NCI-H2107 treated with DMSO at 0.1 percent for 48 hours (cell line): Measurements from ENCODE around the gene SPACA6.
"Not testable (repeated sequence)": the region's sequence is repeated elsewhere in the genome, so short reads cannot be mapped to it uniquely, and the experiment has no call there.

Experiments used
- DNase-seq: peaks from one replicate; lab custom pipeline; 2025; ENCODE audit not compliant: unreplicated experiment; lab: John Stamatoyannopoulos, UW

Gene SPACA6

GRCh38 chr19:51733742-51734522 is 40.8 kb downstream of the SPACA6 start:
- no peak for DNase-seq

GRCh38 chr19:51735759-51736449 is 42.8 kb downstream of the SPACA6 start:
- no peak for DNase-seq

- DNase-seq, result no peak
These were observed 44.3 kb downstream of the SPACA6 start for GRCh38 chr19:51737389-51737788.

GRCh38 chr19:51737924-51738323 is 44.8 kb downstream of the SPACA6 start:
- DNase-seq, result no peak

GRCh38 chr19:51738523-51738922 is 45.4 kb downstream of the SPACA6 start:
- DNase-seq, result not testable (repeated sequence)

- no peak for DNase-seq
These were observed 46.5 kb downstream of the SPACA6 start for GRCh38 chr19:51739466-51740213.

GRCh38 chr19:51740356-51740755 is 47.2 kb downstream of the SPACA6 start:
- no peak for DNase-seq

GRCh38 chr19:51742789-51743188 is 49.7 kb downstream of the SPACA6 start:
- no peak for DNase-seq

- no peak for DNase-seq
These were observed 50.3 kb downstream of the SPACA6 start for GRCh38 chr19:51743405-51743804.

- no peak for DNase-seq
These were observed 53.6 kb downstream of the SPACA6 start for GRCh38 chr19:51746731-51747130.

GRCh38 chr19:51749979-51750378 is 56.8 kb downstream of the SPACA6 start:
- DNase-seq, result no peak

GRCh38 chr19:51750400-51751094 is 57.4 kb downstream of the SPACA6 start:
- DNase-seq, result no peak

GRCh38 chr19:51751655-51752054 is 58.5 kb downstream of the SPACA6 start, which contains the start of gene FPR1:
Gene FPR1 (minus strand): TSS chr19:51751878. CDS start chr19:51746994, 4,884 bp downstream.
- DNase-seq, result no peak

- DNase-seq, result no peak
These were observed 61.0 kb downstream of the SPACA6 start for GRCh38 chr19:51754109-51754508.

GRCh38 chr19:51754770-51755169 is 61.6 kb downstream of the SPACA6 start:
- DNase-seq, result no peak
